Stimulated activated CD8-positive, alpha-beta memory T cell treated with anti-CD3 and anti-CD28 coated beads, Interleukin-7, amount 100 ng/mL, for 48 hours (primary cell): ENCODE measurements around the gene SLC49A4.
A peak's percentile ranks its signal among the peaks of the same experiment; 100 is the strongest.

Source experiments
- DNase-seq, 2 donors: peaks; one replicate each; pipeline ENCODE4 v3.0.0-alpha.2; 2020; ENCODE audit warnings: low read depth in 1 of 2; ENCODE audit errors: extremely low read depth in 1 of 2

The SLC49A4 gene

DNA sequence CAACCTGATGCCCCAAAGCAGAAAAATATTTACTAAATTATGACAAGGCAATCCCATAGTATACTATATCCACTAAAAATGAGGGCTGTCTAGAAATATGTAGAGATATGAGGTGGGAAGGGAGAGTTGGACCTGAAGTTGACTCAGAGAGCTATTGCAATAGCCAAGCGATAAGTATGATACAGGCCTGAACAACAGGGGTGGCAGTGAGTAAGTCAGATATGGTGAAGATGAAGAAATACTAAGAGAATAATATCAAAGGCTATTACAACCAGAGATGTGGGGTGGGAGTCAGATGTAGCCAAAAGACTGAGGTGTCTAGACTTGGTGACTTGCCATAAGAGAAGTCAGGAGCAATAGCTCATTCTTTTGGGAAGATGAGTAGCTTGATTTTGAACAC lies 10.4 kb upstream of the SLC49A4 start:
- DNase-seq, result no peak

GRCh38 chr3:122785231-122785630 lies 9.6 kb upstream of the SLC49A4 start:
- no peak for DNase-seq

GRCh38 chr3:122786066-122786465 lies 8.8 kb upstream of the SLC49A4 start:
- no peak for DNase-seq

GRCh38 chr3:122787872-122788271 lies 7.0 kb upstream of the SLC49A4 start:
- DNase-seq, result no peak

DNA sequence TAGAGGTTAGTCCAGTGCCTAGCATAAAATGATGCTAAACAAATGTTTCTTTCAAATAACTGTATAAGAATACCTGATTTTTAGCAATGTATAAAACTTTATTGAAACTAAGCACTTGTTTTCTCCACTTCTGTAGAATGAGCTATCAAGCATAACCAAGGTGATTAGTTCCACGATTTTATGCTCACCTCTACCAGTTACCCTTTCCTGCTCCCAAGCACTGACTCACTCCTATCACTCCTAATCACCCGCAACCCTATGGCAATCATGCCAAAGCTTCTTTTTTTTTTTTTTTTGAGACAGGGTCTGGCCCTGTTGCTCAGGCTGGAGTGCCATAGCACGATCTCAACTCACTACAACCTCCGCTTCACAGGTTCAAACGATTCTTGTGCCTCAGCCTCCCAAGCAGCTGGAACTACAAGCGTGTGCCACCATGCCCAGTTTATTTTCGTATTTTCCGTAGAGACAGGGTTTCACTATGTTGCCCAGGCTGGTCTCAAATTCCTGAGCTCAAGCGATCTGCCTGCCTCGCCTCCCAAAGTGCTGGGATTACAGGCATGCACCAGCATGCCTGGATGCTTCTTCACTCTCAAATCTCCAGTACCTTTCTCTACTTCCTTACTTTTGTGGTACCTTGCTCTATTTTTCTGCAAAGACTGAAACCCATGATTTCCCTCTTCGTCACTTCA lies 5.1 kb upstream of the SLC49A4 start:
- no peak for DNase-seq

- DNase-seq, result peak; percentile 82 to 84
These were observed 1.1 kb upstream of the SLC49A4 start, which contains the start of gene HSPBAP1 for GRCh38 chr3:122793568-122794416. HSPBAP1 (minus strand) TSS chr3:122793831; CDS start chr3:122793680, 151 bp downstream.

DNA sequence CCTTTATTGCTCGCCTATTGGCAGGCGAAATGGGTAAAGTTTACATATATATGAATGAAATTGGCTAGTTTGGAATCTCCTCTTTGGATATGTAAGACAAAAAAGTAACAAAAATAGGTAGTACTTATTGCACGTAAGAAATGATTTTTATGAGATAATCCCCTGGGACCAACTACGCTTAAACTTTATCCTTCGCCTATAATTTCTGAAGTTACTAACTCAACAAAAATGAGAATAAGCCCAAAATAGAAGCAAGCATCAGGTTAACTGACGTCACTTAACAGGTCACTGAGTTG lies 438 bp upstream of the SLC49A4 start:
- DNase-seq, result no peak

DNA sequence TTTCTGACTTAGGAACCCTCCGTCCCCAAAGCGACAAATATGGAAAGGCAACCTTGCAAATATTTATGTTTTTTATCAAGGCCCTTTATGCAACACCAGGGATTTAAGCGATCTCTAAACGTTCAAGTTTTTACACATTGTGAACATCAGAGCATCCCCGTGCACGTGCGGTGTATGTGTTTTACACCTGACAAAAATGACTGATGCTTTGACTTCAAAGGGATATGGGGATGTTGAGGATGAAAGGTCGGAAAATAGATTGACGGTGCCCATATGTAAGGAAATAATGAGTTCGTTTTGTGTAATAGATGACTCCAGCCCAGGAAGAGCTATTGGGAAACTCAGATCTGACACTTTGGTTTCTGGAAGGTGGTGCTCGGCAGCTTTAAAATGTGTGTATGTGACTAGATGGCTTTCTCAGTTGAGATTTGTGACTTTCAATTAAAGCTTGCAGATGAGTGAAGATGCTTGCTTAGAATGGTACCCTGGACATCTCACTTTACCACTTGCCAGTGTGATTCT lies 866 bp downstream of the SLC49A4 start:
- no peak for DNase-seq

- no peak for DNase-seq
These were observed 2.4 kb downstream of the SLC49A4 start for GRCh38 chr3:122797291-122797690.

GRCh38 chr3:122799322-122799721 lies 4.5 kb downstream of the SLC49A4 start:
- DNase-seq, result no peak

- DNase-seq, result no peak
These were observed 5.2 kb downstream of the SLC49A4 start for GRCh38 chr3:122800031-122800430.

- no peak for DNase-seq
These were observed 5.9 kb downstream of the SLC49A4 start for GRCh38 chr3:122800706-122801237.

GRCh38 chr3:122802323-122802722 lies 7.5 kb downstream of the SLC49A4 start:
- DNase-seq, result no peak

- DNase-seq, result no peak
These were observed 9.1 kb downstream of the SLC49A4 start for GRCh38 chr3:122803977-122804376.

- DNase-seq, result no peak
These were observed 15.9 kb downstream of the SLC49A4 start for GRCh38 chr3:122810734-122811133.

GRCh38 chr3:122816587-122816986 lies 21.7 kb downstream of the SLC49A4 start:
- DNase-seq, result no peak

DNA sequence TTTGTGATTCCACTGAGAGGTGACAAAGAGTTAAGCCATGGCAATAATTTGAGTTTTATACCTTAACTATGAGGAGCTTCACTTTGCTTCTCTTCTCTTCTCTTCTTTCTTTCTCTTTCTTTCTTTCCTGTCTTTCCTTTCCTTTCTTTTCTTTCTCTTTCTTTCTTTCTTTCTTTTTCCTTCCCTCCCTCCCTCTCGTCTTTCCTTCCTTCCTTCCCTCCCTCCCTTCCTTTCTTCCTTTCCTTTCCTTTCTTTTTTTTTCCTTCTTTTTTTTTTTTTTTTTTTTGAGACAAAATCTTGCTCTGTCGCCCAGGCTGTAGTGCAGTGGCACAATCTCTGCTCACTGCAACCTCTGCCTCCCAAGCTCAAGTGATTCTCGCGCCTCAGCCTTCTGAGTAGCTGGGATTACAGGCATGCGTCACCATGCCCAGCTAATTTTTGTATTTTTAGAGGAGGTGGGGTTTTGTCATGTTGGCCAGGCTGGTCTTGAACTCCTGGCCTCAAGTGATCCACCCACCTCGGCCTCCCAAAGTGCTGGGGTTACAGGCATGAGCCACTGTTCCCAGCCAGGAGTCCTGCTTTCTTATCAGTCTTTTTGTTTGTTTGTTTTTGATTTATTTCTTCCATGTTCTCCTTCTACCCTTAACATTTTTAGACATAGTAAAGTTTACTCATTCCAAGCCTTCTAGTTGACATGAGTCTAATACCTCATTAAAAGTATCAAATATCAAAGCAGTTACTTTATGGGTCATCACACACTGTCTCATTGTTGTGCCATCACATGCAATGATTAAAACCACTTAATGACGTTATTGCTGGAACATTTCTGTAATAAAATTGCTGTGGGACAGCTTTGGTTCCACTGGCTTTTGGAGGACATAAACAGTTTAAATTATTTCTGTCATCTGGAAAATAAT lies 29.9 kb downstream of the SLC49A4 start:
- no peak for DNase-seq

DNA sequence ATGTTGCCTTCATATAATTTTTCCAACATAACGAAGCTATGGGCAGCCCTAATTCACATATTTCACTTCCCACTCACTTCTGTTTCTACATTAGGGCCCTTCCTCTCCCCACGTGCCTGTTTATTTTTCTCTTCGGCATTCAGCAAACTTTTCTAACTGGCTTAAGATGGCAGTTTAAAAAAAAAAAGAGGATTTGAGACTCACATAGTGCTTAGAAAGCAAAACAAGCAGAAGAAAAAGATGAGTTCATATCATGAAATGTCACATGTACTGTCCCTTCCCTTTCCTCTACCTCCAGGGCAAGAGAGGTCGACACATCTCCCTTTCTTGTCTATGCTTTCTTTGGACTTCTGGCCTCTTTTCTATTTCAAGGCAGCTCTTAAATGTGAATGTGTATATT lies 30.6 kb downstream of the SLC49A4 start:
- DNase-seq, result no peak

- DNase-seq, result no peak
These were observed 31.4 kb downstream of the SLC49A4 start for GRCh38 chr3:122826278-122826677.

GRCh38 chr3:122828281-122828680 lies 33.4 kb downstream of the SLC49A4 start:
- DNase-seq, result no peak

- DNase-seq, result no peak
These were observed 40.7 kb downstream of the SLC49A4 start for GRCh38 chr3:122835590-122835989.
